AG20443 (cell line): ENCODE data around the gene CSTPP1.
A peak's percentile ranks its signal among the peaks of the same experiment; 100 is the strongest.

Experiments
- DNase-seq: peaks from one replicate; pipeline ENCODE4 v3.0.0; 2012; ENCODE audit warnings: low spot score, mixed read lengths

CSTPP1 gene

DNA sequence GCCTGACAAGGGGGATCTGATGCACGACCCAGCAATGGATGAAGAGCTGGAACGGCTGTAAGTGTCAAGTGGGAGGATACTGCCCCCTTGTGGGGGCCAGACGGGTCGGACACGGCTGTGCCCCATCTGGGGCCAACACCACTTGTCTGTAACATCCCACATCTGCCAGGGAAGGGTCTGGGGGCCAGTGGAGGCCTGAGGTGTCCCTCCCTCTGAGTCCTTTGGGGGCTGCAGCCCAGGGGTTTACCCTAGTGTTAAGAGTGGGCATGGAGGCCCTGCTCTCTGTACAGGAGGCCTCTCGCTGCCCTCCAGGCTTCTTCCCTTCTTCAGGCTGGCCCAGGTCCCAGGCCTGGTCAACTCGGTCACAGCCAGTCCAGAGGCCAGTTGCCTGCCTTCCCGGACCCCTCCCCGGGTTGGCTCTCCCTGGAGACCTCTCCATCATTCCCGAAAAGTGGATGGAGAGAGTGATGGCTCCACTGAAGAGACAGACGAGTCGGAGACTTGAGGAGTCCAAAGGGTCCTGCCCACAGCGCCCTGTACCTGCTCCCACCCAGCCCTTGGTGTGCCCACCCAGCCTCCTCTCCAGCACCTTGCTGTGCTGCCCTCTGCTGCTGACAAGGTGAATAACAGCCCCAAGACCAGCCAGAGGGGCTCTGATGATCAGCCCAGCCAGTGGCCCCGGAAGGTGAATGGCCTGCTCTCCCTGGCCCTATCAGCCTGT lies 224.7 kb downstream of the CSTPP1 start:
- DNase-seq: peak; percentile 90

DNA sequence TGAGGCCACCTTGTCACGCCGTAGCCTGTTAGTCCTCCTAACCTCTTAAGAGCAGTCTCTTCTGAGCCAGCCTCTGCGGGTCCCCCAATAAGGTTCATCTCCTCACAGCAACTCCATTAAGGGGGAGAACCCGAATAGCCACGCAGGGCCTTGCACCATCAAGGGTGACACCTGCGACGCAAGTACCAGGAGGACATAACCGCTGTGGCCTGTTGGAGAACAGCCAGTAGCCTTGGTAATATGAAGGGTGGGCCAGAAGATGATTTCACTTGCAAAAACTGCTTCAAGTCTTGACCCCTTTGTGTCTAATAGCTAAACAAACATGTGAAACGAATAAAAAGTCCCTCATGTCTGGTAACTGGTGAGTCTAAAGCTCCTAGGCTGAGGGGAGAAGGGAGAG lies 225.3 kb downstream of the CSTPP1 start:
- DNase-seq: no peak

DNA sequence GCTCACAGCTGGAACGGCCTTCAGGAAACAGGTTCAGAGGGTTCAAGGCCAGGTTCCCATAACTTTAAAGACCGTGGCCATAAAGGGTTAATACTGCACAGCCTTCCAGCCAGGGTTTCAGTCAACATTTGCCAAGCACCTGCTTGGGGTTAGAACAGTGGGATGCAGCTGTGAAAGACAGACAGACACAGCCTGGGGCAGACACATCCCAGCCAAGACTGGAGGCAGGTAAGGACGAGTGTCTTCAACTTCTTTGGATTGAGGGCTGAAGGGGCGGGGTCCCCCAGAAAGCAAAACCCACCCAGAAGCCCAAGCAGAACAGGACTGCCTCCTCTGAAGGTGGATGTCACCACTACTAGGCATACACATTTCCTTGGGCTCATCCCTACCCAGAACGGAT lies 225.9 kb downstream of the CSTPP1 start:
- DNase-seq: no peak

DNA sequence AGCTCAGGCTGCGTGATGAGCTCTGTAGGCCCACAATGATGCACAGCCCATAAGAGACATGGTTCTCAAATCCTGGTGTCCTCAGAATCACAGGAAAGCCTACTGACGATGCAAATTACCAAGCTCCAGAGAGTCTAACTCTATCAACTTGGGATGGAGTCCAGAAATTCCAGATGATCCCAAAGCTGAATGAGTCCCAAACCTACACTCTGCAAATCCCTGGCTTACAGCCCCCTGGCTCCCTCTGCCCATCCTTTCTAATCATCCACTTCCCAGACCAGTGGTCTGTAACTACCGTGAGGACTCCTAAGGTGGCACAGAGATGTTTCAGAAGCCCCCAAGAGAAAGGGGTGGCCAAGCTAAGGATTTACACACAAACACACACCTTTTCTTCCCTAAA lies 226.6 kb downstream of the CSTPP1 start:
- no peak for DNase-seq

DNA sequence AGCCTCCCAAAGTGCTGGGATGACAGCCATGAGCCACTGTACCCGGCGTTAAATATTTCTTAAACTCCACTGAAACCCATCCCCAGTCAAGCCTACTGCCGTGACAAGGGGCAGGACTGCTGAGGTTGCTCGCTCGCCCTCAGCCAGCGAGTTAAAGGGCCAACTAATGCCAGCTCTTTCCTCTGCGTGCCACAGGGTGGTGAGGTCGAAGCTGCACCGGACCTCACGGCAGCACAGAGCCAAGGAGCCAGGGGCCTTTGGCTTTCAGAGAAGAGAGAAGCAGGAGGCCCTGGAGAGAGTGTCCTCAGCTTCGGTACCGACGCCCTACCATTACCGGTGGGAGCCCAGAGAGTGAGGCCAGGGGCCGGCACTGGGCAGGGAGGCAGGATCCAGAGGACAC lies 227.3 kb downstream of the CSTPP1 start:
- no peak for DNase-seq

DNA sequence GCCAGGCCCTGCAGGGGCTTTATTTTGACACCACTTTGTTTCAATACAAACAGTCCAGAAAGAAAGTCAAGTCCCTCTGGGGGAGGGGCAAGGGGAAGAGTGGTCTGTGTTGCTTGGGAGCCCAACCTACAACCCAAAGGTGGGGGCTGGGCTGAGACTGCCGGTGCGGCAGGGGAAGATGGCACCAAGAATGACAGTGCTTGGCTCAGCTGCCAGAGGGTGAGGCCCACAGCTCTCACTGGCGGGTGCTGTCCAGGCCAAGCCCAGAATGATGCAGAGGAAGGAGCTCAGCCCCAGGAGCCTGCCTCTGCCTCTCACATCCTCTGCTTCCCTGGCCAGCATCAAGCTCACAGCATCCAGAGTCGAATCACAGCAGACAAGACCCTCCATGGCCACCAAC lies 227.8 kb downstream of the CSTPP1 start:
- no peak for DNase-seq

DNA sequence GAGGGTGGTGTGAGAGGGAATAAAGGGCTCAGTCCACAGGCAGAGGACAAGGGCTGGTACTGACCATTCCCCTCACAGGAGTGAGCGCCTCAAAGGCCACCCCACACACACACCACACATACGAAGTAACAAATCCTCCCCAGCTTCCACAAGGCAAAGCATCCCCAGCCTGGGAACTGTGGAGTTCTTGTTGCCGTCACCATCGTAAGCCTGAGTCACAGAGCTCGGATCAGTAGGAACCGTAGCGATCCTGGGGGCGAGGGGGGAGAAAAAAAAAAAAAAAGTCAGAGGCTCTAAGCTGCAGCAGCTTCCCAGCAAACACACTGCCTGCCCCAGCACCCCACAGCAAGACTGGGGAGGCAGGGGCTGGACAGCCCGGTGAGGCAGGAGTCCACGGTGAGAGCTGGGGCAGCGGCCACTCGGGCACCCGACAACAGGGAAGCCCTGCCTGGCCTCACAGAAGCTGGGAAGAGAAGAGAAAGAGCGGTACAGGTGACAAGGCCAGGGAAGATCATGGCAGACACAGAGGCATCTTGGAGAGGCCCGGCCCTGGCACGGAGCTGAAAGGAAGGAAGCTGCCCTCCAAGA lies 228.8 kb downstream of the CSTPP1 start:
- no peak for DNase-seq

DNA sequence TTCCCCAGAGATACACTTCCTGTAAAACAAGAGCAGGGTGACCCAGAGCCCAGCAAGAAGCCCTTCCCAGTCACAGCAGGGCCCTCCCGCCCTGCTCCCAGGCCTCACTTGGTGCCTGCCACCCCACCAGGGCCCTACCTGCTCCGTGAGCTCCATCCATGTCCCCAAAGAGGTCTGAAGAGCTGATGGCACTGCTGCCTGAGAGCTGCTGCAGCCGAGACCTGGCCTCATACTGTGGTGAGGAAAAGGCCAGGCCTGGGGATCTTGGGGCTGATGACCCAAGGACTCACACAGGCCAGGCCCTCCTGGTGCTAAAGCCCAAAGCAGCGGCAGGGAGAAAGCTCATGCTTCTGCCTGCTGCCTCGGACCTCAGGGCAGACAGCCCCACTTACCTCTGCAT lies 229.8 kb downstream of the CSTPP1 start:
- DNase-seq: no peak

DNA sequence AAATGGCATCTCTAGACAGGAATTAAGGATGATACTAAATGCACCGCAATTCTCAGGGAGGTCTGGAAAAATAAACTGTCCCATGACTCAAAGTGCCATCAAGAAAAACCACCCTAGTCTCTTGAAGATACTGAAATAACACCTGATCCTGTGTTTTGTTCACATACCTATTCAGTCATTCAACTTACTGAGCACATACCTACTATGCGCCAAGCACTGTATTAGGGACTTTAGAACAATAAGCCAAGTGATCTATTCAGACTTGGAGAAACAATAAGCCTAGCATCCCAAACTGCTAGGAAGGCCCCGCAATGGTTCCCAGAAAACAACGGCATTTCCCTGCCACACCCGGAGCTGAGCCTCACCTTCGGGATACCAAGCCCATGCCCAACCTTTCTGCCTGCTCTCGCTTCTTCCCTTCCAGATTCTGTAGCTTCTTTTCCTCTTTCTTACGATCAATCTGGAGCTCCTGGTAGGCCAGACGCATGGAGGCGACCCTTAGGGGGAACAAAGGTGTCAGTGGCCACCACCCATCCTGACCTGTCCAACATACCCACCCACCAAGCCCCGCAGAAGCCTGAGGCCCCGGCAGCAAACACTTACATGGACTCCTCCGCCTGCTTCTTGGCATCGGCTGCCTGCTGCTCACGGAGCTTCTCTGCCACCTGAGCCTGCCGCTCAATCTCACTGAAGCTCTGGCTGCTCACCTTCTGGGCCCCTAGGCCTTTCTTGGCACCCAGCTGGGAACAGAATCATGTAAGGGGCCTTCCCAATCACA lies 234.7 kb downstream of the CSTPP1 start:
- DNase-seq: no peak

DNA sequence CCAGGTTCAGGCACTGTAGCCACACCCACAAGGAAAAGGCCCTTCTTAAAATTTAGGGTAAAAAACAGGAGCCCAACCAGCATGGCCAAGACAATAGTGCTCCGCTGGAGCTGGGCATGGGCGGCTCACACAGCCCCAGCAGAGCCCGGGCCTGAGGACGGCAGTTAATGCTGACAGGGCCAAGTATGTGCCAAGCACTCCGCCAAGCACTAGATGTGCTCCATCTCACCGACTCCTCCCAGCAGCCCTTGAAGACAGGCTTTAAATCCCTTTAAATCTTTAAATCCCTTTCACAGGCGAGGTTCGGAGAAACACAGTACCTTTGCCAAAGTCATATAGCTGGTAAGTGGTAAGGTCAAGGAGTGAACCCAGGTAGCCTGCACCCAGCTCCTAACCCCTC lies 235.3 kb downstream of the CSTPP1 start:
- DNase-seq: no peak

DNA sequence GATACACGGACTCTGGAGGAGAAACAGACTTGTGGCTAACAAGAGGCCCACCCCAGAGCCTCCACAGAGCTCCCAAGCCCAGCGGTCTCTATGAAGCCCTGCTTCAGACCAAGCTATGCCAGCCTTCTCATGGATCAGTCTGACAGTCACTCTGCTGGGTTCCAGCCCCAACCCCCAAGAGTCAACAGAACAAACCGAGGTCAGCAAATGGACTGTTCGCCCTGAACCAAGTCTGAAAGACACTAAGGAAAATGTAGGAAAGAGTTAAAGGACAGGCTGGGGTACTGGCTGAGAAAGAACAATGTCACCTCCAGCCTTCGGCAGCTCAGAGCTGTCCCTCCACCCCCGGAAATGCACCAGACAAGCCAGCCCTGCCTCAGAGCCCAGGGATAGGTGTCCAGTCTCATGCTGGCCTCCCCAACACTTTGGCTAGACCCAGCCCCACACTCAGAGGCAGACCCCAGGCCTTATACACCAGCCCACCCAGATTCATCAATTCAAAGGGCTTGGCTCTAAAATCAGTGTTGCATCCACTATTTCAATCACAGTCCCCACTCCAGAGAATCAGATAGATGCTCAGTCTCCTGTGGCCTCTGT lies 236.3 kb downstream of the CSTPP1 start:
- no peak for DNase-seq

DNA sequence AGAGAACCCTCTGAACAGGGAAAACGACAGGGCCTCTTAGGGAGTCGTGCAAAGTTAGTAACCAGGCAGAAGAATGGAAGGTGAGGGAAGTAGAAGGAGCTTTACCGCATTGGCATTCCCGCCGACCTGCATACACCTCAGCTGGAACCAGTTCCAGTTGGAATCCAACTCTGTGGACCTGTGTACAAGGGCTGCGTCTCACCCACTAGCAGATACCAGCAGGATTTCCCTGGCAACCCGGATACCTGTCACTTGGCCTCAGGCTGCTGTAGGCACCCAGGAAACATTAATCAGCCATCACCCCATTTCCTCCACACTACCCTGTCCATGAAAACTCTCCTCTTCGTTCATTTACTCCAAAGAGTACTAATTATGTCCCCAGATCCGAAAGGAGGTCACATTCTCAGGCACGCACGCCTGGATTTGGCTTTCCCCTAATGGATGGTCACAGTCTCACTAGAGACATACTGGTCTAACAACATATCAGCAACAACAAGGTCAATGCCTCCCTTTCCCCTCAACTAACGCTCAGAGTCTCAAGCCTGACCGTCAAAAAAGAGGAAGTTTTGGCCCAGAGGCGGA lies 239.3 kb downstream of the CSTPP1 start:
- no peak for DNase-seq

DNA sequence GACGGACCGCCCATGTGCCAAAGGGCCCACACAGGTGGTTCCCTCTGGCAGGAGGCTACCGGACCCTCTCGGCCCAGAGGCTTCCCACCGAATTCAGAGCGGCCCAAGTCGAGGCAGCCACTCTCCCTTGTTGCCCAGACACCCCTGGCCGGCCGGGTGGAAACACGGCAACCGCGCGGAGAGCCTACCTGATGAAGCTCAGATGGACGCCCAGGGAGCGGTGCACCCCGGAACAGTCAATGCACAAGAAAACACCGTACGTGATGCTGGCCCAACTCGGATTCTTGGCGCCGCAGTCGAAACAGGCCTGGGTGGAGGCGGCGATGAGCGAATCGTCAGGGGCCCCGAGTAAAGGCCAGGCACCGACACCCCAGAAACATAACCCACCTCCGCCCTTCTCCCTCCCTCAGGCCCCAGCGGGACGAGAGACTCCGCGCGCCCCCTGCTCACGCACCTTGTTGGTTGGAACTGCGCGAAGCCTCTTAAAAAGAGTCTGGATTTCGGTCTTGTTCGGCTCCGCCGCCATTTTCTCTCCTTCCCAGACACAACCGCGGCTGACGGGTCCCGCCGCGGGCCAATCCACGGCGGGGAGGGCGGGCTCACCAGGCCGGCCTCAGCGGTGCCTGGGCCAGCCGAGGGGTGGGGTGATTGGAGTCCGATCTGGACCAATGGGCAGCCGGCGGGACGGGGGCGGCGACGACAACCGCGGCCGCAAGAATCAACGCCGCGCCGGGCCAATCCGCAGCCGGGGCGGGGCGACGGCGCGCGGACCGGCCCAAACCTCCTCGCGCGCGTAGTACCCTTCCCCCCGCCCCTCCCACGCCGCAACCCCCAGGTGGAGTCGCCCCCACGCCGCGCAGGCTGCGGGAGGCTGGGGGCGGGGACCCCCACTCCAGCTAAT lies 240.0 kb downstream of the CSTPP1 start, which contains the start of gene ARFGAP2:
ARFGAP2 (minus strand) TSS at position 552 of the 901 bp plus-strand sequence; CDS start at position 526, 26 bp downstream.
- peak; percentile 100 for DNase-seq

DNA sequence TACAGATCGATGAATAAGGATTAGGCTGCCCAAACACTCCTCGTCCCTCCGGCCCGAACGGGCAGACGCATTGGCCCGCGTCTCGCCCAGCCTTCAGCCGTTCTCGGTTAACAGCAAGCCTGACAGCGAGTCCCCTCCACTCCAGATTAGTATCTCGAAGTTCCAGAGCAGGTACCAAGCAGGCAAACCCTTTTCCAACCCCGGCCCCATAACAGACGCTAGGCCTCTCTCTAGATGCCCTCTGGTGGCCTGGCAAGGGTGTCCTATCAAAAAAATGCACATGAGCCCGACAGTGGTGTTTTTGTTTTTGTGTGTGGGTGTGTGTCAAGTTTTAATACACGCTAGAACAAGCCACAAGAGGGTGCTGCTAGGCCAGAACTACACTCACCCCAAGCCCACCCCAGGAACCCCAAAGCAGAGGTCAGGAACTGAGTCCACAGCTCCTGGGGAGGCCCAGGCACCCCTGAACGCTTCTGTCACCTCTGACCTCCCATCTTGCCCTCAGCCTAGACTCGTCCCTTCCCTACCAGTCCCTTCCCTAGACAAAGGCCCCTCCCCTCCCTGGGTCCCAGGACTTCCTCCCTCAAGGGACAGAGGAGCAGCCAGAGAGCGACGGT lies 240.8 kb downstream of the CSTPP1 start:
- peak; percentile 77 for DNase-seq

DNA sequence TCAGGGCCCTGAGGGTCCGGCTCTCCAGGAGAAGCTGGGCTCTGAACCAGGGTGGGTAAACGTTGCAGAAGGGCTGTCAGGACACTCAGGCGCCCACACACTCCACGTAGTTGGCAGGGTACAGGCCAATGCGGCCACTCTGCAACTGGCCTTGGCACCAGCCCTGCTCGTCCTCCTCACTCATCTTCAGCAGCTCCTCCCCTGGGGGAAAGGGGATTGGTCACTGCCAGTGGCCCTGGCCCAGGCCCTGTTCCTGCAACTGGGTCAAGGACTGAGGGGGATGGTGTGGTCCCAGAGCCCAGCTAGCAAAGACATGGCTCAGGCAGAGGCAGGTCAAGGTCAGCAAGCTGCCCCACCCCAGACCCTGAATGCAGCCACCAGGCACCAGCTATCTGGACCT lies 241.3 kb downstream of the CSTPP1 start:
- no peak for DNase-seq

DNA sequence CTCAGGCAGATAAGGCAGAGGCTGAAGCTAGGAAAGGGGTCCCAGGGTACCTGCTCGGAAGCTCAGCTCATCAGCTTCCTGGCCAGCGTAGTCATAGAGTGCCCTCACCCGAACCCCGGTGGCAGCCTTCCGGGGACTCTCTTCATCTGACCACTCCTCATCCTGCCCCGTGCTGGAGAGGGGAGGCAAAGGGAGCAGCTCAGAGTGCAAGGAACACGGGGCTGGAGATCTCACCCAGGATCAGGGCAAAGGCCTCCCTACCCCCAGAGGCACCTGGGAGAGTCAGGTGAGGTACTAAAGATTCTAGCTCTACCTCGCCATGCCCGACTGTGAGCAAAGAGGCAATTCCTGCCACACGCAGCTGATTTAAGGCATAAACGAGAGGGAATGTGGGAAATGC lies 241.8 kb downstream of the CSTPP1 start:
- no peak for DNase-seq

DNA sequence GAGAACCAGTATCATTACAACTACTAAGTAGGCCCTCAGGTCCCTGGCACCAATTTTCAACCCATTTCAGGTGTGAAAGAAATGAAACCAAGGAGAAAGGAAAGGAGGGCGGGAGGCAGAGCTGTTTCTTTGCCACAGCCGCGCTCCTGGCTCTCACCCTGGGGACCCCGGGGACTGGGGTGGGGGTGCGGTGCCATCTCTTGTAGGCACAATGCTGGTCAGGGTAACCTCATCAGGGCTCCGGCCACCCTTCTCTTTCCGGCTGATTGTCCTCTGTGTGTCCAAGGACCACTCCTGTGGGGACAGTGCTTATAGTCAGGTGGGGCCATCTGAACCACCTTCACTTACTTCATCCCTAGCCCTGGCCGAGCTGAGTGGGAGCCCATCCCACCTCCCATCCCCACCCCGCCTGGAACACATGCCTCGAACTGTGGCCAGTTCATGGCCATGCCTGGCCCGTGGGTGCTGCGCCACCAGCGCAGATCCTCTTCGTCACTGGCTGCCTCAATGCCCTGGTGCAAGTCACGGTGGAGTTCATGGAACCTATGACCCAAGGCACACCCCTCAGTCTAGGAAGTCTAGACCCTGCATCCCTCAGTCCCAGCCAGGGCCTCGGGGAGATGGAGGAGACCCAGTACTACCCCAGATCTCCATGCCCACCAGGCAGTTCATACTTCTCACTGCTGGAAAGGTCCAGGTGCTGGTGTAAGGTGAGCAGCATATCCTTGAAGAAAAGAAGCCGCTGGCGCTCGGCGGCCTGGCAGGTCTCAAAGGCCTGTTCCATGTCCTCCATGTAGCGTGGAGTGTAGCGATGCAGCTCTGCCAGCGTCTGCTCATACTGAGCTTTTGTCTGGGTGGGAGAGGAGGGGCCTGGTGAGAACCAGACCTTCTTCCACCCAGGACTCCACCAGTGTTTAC lies 242.4 kb downstream of the CSTPP1 start:
- no peak for DNase-seq

DNA sequence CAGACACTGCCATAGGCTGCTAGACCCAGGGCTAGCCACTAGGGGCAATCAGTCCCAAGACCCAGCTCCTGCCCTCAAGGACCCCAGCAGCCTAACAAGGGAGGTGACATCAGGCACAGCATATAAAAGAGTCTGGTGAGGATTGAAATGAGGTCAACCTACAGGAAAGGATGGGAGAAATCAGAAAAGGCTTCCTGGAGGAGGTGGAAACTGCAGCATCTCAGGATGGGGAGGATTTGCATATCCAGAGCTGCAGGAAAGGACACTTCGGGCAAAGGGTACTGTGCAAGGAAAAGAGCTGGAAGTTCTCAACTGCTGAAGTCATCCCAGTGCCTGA lies 243.1 kb downstream of the CSTPP1 start:
- DNase-seq: peak; percentile 67

DNA sequence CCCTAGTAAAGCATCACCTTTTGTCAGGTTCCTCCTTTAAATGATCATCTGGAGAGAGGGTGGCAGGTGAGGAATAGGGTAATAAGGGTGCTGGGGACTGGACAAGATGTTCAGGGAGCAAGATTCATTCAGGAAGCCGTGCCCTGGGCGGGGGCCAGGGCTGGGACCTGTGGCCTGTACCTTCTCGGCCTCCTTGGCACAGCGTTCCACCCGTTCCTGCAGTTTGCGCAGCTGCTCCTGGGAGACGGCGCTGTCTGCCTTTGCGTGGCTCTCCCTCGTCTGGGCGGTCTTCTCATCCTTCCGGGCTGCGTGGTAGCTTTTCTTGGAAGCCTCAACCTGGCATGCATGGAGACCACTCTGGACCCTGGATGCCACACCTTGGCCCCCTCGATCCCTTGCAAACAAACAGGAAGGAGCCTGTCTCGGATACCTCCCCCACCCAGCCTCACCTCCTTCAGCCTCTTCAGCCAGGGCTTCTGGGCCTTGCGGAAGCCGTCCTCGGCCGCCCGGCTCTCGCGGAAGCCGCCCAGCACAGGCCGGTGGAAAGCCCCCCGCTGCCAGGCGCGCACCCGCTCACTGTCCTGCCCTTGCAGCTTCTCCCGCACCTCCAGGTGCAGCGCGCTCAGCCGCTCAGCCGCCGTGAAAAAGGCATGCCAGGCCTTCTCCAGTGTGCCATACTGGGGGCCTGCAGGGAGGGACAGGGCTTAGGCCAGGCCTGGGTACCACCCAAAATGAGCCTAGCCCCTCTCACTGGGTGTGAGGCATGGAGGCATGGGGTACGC lies 243.6 kb downstream of the CSTPP1 start:
- DNase-seq: no peak
